Stimulated activated CD4-positive, alpha-beta T cell treated with anti-CD3 and anti-CD28 coated beads, Interleukin-12 subunit alpha, Interleukin-12 subunit beta, amount 100 ng/mL, for 4 hours (primary cell): ENCODE results near the gene JADE2.
A peak's percentile ranks its signal among the peaks of the same experiment; 100 is the strongest.
"Not testable (repeated sequence)": the region's sequence is repeated elsewhere in the genome, so short reads cannot be mapped to it uniquely, and the experiment has no call there.

Experiments used
- DNase-seq: peaks from one replicate; pipeline ENCODE4 v3.0.0-alpha.2; 2020

Gene JADE2

DNA sequence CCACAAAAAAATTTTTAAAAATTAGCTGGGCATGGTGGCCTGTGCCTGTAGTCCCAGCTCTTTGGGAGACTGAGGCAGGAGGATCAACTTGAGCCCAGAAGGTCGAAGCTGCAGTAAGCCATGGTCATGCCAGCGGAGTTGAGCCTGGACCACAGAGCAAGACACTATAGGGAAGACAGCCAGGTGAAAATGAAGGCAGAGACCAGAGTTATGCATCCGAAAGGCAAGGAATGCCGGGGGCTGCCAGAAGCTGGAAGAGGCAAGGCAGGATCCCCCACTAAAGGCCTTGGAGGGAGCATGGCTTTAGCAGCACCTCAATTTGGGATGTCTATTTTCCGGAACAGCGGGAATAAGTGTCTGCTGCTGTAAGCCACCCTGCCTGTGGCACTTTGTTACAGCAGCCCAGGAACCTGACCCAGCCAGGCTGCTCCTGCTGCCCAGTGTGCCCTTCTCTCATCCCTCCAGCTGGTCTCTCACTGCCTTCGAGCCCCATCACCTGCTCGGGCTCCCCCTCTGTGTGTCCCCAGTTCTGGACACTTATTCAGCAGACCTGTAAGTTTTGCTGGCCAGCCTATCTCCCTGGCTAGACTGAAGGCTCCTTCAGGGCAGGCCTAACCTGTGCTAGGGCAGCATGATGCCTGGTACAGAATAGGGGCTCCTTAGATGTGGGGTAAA, 16.8 kb upstream of the JADE2 start:
- no peak for DNase-seq

DNA sequence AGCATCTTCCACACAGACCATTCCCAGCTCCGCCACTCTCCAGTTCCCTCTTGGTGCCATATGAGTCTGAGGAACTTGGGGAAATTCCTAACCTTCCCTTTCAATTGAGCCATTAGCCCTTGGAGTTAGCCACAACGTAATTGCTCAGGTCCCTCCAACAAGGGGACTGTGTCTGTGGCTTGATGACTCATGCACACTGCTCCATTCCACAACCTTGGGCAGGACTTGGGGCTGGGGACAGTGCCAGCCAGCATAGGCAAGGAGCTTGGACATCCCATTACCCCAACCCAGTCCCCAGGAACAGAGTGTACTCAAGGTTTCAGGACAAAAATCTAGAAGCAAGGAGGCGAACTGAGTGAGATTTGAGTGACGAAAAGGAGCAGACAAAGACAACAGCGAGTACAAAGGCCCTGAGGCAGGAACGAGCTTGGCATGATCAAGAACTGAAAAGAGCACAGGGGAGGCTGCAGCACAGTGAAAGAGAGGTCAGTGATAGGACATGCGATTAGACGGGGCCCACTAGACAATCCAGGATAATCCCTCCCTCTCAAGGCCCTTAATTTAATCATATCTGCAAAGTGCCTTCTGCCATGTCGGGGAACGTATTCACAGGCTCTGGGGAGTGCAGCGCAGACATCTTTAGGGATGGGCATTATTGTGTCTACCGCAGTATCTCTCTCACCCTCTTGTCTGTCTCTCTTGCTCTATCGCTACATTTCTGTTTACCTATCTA, 16.0 kb upstream of the JADE2 start:
- no peak for DNase-seq

DNA sequence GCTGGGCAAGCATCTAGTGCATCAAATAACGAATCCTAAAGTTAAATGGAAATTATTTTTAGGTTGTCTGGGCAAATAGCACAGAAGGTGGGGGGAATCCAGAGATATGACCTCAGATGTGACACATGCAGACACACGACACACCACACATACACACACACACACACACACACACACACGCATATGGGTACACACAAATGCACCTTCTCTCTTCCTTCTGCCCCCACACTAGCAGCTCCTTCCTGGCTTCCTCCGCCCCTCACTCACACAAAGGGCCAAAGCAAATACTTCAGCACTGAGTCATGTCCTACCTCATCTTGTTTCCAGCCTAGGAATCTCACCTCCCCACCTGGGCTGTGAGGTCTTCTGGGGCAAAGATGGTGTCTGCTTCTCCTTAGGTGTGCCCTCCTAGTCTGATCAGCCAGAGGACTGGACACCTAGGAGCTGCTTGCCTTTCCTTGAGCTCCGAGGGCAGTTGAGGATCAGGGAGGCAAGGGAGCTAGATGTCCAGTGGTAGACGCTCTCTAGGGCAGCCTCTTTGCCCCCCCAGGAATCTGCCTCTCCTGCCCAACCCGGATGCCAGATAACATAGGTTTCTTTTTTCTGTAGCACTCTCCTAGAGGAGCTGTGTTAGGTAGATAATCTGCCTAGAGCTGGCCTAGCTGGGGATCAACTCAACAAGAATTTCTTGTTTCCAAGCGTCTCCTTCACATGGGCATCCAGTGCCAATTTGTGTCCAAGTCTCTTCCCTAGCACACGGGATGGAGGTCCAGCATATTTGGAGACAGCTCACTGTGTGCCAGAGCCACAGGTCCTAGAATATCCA, 14.3 kb upstream of the JADE2 start:
- peak; percentile 57 for DNase-seq

DNA sequence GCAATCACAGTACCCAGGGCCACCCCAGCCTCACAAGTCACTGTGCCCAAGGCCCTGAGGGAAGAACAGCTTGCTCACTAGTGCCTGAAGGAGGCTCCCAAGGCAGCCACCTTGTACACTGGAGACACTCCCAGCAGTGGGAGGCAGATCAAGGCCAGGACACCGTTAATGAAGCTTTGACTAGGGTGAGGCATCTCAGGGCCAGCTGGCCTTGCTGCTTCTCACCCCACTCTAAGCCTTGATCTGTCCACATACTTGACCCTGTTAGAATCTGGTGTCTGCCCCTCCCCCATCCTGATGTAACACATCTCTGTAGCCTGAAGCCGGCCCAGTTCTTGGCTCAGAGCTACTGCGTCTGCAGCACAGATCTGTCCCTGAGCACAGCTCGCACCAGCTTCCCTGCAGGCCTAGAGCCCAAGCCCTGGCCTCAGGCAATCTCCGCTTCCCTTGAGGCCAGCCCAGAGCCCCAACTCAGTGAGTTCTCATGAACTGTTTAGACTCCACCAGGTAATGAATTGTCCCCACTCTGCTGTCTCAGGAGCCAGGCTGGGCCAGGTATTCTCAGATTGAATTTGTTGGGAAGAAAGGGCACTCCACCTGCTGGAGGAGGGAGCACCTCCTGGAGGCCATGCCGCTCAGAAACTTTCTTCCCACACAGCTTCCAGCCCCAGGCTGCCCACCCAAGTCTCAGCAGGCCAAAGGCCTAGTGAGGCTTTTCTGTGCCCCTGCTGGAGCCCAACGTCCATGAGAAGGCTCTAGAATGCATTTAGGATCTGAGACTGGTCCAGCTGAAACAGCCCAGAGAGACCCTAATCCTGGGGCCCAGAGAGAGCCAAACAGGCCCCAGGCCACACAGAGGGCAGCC, 13.4 kb upstream of the JADE2 start:
- DNase-seq: no peak

DNA sequence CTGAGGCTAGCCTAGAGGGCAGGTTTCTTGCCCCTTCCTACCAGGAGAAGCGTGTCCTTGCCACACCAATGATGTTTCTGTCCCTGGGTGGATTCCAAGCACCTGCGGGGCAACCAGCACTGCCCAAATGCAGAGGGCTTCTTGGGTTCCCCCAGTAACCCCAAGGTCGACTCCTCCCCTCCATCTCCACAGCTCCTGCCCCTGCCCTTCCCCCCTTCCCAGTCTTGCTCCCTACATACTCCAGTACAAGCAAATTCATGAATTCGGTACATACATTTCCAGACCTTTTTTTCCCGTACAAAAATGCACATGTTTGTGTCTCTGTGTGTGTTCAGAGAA, 12.8 kb upstream of the JADE2 start:
- DNase-seq: no peak

DNA sequence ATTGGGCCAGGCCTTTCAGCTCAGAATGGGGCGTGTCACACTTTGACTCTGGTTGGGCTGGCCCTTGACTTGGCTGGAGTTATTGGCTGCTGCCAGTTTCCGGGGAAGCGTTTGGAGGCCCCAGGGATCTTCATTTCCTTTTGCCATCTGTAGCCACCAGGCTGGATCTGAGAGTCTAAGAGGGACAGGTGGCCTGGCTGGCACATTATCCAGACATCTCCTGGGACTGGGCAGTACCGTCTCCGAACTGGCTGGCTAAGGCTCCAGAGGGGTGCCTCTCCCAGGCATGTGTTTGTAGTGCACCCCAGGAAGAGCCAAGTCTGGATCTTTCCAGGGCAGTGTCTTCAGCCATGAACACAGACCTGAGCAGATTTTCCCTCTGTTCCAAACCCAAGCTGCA, 9.7 kb upstream of the JADE2 start:
- no peak for DNase-seq

DNA sequence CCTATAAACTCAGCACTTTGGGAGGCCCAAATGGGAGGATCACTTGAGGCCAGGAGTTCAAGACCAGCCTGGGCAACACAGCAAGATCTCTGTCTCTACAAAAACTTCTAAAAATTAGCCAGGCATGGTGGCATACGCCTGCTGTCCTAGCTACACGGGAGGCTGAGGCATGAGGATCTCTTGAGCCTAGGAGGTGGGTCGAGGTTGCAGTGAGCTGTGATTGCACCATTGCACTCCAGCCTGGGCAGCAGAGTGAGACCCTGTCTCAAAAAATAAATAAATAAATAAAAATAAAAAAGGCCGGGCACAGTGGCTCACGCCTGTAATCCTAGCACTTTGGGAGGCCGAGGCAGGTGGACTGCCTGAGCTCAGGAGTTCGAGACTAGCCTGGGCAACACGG, 8.5 kb upstream of the JADE2 start:
- DNase-seq: not testable (repeated sequence)

DNA sequence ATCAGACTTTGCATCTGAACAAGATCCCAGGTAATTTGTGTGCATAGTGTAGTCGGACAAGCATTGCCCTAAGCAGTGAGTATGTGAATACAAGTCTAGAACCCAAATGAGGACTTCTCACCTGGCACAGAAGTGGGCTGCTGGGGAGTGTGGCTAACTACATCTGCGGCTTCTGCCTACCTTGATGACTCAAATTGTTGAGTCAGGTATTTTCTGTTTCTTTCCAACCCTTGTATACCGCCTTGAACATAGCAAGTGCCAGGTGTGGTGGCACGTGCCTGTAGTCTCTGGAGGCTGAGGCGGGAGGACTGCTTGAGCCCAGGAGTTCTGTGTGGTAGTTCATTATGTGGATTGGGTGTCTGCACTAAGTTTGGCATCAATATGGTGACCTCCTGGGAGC, 7.9 kb upstream of the JADE2 start:
- DNase-seq: no peak

DNA sequence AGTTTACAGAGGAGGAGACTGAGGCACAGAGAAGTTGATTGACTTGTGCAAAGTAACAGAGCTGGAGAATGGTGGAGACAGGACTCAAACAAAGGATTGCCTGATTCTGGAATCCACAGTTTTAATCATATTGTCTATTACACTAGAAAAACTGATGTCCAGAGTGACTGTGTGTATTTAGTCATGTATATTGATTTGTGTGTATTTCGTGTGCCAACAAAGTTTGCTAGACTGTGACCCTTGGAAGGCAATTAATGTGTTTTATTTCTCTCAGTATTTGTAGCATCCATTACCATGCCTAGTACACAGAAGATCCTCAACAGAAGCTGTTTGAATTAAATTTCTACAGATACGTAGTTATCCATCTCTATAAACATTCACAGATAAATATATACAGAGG, 5.5 kb upstream of the JADE2 start:
- DNase-seq: no peak

DNA sequence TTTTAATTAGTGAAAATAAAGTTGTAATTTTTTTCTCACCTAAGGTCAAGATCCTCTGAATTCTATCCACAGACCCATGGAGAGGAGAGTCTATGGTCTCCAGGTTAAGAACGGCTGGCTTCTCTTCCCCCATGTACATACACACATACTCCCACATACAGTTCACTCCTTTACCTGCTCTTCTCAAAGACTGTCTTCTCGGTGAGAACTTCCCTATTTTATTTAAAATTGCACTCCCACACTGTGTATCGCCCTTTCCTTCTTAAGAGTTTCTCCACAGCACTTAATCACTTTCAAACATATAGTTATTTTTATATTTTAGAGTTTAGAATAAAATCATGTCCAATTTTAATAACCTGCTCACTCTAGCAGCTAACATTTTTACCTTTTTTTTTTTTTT, 3.6 kb upstream of the JADE2 start:
- DNase-seq: no peak

DNA sequence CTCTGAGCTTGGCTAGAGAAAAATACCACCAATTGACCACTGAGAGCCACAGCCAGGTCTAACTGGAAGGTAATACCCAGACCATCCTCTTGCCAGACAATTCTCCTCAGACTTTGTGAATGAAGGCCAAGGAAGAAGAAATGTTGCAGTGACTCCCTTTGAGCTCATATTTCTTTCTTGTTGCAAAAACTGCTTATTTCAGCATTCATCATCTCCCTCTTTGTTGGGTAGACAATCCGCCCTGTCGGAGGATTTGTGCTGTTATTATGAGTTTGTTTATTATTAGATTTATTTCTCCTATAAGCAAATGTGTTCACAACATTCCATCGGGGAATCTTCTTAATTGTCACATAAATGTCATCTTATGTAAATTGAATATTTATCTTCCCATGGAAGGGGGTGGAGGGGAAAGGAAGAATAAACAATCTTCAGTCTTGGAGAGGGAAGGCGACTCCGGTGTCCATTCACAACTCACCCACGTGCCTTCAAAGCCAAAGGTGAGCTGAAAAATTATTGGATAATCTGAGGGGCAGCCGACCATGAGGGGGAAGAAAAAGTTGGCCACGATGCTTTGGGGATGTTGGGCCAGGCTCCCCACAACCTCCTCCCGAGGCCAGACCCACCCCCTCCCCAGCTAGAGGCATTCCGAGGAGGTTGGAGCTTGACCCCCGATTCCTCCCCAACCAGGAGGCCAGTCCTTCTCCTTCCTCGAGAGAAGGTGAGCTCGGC, 1.8 kb upstream of the JADE2 start:
- no peak for DNase-seq

DNA sequence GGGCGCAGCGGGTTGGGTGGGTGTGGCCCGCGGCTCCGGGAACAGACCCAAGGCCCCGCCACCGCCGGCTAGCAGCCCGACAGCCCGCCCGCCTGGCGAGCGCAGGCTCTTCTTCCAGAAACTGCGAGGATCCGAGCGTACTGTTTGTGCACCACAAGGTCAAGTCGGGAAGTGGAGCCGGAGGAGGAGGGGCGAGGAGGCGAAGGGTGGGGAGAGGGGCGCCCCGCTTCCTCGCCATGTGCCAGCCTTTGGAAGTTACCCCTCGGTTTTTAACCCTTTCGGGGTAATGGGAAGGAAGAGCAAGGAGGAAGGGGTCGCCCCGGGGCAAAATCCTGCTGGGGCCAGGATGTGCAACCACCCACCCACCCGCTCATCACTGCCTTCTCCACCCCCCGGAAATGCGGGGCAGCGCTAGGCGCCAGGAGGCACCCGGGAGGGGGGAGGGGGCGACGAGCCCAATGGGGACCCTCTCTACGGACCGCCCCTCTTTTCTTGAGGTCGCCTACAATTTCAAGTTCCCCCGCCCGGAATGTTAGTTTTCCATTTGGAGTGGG, 1.1 kb upstream of the JADE2 start:
- peak; percentile 63 for DNase-seq

DNA sequence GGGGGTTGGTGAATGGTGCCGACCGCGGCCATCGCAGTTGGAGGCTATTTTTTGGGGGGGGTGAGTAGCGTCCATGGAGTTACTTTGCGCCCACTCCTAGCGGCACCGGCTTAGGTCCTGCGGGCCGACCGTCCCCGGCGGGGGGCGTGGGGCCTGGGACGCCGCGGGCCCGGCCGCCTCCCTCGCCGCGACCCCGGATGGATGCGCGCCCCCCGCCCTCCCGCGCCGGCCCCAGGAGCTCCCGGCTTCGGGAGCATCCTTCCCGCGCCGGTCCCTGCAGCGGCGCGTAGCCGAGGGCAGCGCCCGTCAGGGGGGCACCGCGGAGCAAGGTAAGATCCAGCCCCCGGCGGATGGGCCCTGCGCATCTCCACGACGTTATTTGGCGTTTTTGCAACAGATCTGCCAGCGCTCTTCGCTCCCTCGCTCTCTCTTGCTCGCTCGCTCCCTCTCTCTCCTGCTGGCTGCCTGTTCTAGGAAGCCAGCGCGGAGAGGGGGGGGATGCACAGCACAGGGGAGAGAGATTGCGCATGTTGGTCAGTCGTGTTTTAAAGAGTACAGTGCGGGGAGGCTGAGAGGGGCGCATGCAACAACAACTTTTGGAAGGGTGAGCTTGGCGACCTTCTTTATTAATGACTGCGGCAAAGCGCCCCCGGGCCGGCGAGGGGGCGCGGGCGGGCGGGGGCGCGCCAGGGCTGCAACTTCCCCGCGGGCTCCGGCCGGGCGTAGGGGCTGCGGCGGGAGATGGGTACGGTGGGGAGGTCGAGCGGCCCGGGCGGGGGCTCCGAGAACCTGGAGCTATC, 413 bp downstream of the JADE2 start:
- DNase-seq: peak; percentile 52

DNA sequence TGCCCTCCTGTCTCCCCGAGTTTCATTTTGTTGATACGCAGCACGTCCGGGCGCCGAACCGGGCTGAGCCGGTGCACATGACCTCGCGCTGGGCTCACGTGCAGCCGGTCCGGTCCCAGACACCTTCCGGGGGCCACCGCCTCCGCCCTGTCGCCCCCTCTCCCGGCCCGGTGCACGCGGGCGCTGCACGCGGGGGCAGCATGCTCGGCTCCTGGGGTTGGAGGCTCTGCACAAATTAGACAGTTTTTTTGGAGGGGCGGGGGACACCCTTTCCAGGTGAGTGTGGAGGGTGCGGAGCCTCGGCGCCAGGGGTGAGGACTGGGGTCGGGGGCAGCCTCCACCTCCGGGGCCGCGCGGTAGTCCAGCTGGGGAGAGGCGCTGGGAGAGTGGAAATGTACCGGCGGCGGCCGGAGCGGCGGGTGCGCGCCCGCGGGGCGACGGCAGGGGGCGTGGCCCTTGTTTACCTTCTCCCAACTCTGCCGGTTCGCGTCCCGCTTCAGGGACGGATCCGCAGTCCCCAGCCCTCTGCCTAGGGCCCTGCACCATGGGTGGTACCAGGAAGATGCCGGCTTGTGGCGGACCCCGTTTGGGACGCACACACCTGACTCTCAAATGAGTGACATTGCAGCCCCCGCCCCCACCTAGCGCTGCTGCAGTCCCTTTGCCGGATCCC, 1.1 kb downstream of the JADE2 start:
- peak; percentile 69 for DNase-seq

DNA sequence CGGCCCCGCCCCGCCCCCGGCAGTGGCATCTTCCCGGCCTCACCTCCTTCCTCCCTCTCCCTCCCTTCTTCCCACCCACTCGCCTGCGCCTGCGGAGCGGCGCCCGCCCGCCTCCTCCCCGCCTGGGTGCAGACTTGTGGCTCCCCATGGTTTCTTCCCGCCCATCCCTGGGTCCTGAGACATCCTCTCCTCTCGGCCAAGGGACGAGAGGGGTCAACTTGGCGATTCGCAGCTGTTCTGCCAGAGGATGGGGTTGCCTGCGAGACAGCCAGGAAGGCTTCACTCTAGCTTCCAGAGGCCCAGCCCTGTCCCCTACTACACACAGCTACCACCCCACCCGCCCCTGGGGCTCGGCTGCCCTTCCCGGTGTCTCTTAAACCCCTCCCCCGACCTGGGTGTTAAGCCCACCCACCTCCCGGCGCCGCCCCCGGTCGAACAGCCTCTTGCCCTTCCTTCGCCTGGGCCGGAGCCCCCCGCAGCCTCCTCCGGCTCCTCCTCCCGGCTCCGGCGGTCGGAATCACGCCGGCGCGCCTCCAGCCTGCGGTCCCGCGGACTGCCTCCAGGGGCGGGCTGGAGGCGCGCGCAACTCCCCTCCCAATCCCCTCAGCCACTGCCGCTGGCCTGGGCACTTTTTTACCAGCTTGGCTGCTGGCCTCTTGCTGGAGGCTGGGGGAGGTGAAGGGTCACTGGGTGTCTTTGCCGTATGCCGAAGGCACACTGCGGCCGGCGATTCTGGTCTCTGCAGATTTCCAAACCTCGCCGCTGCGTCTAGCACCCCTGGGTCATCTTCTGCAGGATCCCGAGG, 1.9 kb downstream of the JADE2 start:
- peak; percentile 74 for DNase-seq

DNA sequence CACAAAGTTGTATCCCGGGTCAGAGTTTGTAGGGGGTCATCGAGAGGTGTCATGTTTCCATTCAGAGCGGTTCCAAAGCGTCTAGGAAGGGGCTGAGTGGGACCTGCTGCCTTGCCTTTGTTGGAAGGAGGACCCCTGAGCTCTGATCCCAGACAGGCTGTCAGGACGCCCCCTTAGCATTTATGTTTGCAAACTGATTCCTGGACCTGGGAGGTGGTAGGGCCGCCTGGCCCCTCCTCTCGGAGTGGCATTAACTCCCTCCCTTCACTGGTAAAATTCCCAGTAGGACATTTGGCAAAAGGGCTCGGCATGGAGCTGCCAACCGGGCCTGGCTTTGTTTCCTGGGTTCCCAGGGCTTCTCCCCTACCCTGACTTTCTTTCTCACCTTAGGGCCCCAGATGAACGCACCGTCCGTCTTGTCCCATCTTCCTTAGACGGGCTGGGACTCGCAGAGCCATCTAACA, 2.5 kb downstream of the JADE2 start:
- no peak for DNase-seq

DNA sequence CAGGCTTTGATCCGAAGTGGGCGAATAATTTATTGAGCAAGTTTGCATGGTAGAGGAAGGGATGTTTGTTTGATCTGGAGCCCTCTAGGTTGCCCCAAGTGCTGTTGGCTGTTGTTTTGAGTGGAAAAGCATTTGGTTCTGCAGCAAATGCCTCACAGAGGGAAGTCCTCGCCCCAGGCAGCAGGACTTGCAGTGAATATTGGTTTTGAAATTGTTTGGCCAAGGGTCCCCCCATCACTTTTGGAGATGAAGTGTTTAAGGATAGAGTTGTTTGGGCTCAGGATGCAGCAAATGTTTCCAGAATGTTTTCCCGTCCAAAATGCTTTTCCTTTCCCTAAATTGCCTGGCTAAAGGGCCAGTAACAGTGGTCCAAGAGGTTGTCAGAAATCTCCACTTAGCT, 3.1 kb downstream of the JADE2 start:
- DNase-seq: no peak

DNA sequence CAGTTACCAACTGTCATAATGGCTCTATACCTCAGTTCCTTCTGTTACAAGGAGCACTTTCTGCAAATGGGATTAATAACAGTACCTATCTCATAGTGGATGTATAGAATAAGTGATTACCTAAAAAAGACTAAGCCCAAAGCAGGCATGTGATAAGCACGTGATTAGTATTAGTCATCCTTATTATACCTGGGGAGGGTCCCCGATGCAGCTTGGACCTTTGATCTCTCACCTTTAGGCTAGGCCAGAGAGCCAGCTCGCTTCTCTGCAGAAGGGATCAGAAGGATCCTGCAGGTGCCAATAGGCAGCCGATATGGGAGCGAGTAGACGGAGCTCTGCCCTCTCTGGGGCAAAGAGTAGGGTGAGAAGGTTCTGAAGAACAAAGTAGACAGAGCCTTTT, 4.0 kb downstream of the JADE2 start:
- DNase-seq: no peak

DNA sequence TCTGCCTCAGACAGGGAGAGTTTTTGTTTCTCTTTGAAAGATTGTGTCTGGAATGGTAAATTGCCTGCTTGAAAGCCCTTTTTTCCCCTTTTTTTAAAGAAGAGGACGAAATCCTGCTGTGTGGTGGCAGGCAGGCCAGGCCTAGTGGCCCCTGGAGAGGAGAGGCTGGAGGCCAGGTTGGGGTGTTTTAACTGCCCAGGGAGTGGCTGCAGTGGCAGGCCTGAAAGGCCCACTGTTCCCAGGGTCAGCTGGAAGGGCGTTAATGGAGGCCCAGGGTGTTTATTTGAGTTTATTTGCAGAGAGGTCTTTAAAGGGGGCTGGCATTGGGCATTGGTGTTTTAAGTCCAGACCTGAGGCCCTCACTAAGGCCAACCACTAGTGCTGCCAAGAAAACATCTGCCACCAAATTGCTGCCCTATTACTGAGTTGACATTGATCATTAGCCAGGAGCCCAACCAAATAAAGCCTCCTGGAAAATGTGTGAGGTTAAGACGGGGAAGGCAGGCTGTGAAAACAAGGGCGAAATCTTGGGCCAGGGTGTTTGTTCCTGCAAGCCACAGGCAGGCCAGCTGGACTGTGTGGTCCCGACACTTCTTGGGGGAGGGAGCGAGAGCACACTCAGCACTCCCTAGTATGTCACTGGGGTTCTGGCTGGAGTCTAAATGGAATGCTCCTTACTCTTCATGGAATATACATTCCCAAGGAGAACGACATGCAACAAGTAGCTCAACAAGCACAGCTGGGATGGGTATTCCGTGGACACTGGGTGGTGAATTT, 5.0 kb downstream of the JADE2 start:
- no peak for DNase-seq
